DOHH2 (cell line): ENCODE measurements around the gene SLX4IP.

Experiments used
- CTCF ChIP-seq: fragments of 200-600 bp; sonication (generic); IDR thresholded peaks from one replicate; pipeline ENCODE4 v1.5.1; 2014; ENCODE audit warnings: antibody characterized with exemption, mild to moderate bottlenecking, low read depth, low read length; ENCODE audit not compliant: poor library complexity, severe bottlenecking
- EZH2phosphoT487 ChIP-seq: fragments of 200-600 bp; sonication (generic); IDR thresholded peaks from 2 replicates; pipeline ENCODE4 v1.6.1; 2017; ENCODE audit warnings: borderline replicate concordance, mild to moderate bottlenecking, antibody characterized with exemption, low read length, moderate library complexity, mixed read lengths

DNA sequence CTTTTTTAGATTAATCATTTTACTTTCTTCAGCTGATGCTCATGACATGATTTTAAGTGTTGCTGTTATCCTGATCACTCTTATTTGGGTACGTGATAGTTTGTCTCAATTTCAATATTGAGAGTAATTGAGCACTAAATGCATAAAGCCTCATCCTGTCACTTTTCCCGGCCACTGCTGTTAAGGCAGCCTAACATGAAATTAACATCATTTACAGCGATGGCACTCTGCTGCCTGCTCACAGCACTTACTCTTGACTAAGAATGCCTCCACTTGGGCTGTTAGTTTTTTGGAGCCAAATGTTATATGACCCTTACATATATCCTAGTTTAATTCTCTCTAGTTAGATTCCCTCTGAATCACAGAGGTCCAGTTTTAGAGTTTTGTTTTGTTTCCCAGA is 107.3 kb downstream of the SLX4IP start:
- TF ChIP-seq CTCF (no peak), EZH2phosphoT487 (no peak)
